Activated naive CD8-positive, alpha-beta T cell treated with anti-CD3 and anti-CD28 coated beads for 36 hours (primary cell): Measurements from ENCODE around the gene POTEH. TPM values are rescaled to one million over a fixed set of nuclear protein-coding genes. Genes with fewer than 3 reads are reported as not detected.
"Not testable (repeated sequence)": the region's sequence is repeated elsewhere in the genome, so short reads cannot be mapped to it uniquely, and the experiment has no call there.

Experiments
- DNase-seq: peaks from one replicate; pipeline ENCODE4 v3.0.0; 2021
- H3K27ac Mint-ChIP-seq: one replicate; pipeline ENCODE4 v1.8.0; 2022; ENCODE audit warnings: mild to moderate bottlenecking, moderate library complexity, mixed read lengths
- H3K27me3 Mint-ChIP-seq: one replicate; pipeline ENCODE4 v1.8.0; 2022; ENCODE audit warnings: mild to moderate bottlenecking, mixed read lengths
- H3K36me3 Mint-ChIP-seq: one replicate; pipeline ENCODE4 v1.8.0; 2021; ENCODE audit warnings: mild to moderate bottlenecking, mixed read lengths
- H3K4me1 Mint-ChIP-seq: one replicate; pipeline ENCODE4 v1.8.0; 2021; ENCODE audit warnings: mixed read lengths
- H3K4me3 Mint-ChIP-seq: one replicate; pipeline ENCODE4 v1.8.0; 2022; ENCODE audit warnings: mild to moderate bottlenecking, moderate library complexity, mixed read lengths
- H3K9me3 Mint-ChIP-seq: one replicate; pipeline ENCODE4 v1.8.0; 2022; ENCODE audit warnings: mixed read lengths
- total RNA-seq, 2 experiments: library from RNA; stranded (reverse); gene quantifications; one replicate each; pipeline ENCODE4 v1.2.3, GENCODE V29; 2021

Gene POTEH
- total RNA-seq, 2 experiments from 2014 or later: not detected

DNA sequence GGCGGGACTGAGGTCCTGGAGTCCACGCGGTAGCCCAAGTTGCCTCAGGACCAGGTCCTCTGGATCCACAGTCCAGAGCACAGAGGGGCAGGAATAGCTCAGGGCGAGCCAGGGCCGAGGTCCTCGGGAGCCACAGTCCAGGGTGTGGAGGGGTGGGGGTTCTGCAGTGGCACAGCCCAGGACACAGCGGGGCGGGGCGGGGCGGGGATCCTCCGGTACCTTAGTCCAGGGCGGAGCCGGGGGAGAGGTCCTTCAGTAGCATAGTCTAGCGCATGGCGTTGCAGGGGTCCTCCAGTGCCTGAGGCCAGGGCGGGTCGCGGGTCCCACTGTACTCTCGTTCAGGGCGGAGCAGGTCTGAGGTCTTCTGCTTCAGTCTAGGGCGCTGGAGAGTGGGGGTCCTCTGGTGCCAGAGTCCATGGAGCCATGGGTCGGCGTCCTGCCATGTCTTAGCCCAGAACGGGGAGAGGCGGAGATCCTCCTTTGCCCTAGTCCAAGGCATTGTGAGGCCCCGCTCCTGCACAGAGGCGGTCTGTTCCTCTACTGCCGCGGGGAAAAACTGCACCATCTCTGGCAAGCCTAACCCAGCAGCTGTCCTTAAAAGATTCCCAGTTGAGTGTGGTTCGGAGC, 71.4 kb downstream of the POTEH start:
- not testable (repeated sequence) for H3K27ac Mint-ChIP-seq, H3K36me3 Mint-ChIP-seq, DNase-seq, H3K27me3 Mint-ChIP-seq, H3K4me1 Mint-ChIP-seq, H3K9me3 Mint-ChIP-seq, H3K4me3 Mint-ChIP-seq

DNA sequence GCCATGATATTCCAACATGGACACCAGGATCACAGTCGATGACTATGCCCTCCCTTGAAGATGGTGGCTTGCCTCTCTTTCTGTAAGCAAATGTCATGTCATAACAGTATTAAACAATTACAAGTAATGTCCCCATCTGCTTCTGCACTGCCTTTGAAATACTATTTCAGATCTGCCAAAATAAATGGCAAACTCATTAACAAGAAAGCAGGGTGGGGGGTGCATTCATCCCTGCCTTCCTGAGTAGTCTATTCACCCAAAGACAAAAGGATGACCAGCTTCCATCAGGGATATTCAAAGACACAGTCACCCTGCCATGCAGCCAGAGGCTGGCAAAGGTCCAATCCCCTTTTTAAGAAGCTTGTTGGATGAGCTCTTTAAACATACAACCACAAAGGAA, 73.7 kb downstream of the POTEH start:
- not testable (repeated sequence) for H3K4me1 Mint-ChIP-seq, DNase-seq, H3K36me3 Mint-ChIP-seq, H3K27me3 Mint-ChIP-seq, H3K4me3 Mint-ChIP-seq, H3K27ac Mint-ChIP-seq, H3K9me3 Mint-ChIP-seq

Other genes starting within 250 kb of the POTEH start
- gene OR11H1, start 161.8 kb upstream of the POTEH start, total RNA-seq: not detected